ENCODE results near the gene ARSB.

- no peak for TF ChIP-seq CTCF (IDR thresholded peaks at IDR 0.05 in 2 of 3, conservative IDR thresholded peaks at IDR 0.05 in 1 of 3; ENCODE audit: control insufficient read depth in 2 of 3, extremely low read depth in 1 of 3, insufficient read depth in 1 of 3, low read depth in 3 of 3, low read length in 3 of 3)
- no peak for TF ChIP-seq RBBP5 (conservative IDR thresholded peaks at IDR 0.05)
- no peak for TF ChIP-seq SRF (IDR thresholded peaks at IDR 0.05; ENCODE audit: low read depth in 2 of 2, low read length in 2 of 2)
- TF ChIP-seq RAD21 (IDR thresholded peaks at IDR 0.05; ENCODE audit: insufficient read depth, low read depth, low read length): no peak
These were observed 62.1 kb downstream of the ARSB start for GRCh38 chr5:78922879-78923621.

Data from GM12878 (cell line).